8988T (cell line): Measurements from ENCODE around the gene OSBPL7.

Experiments
- DNase-seq: peaks from one replicate; pipeline ENCODE4 v3.0.0; 2011

The OSBPL7 gene

GRCh38 chr17:47822785-47823184 is 1.2 kb upstream of the OSBPL7 start:
- no peak for DNase-seq

- no peak for DNase-seq
Observed at GRCh38 chr17:47821031-47821423, 567 bp downstream of the OSBPL7 start.

GRCh38 chr17:47820033-47820789 is 1.4 kb downstream of the OSBPL7 start:
- no peak for DNase-seq

GRCh38 chr17:47819475-47819874 is 2.1 kb downstream of the OSBPL7 start:
- no peak for DNase-seq

GRCh38 chr17:47818002-47818695 is 3.4 kb downstream of the OSBPL7 start:
- no peak for DNase-seq

GRCh38 chr17:47816947-47817346 is 4.6 kb downstream of the OSBPL7 start:
- DNase-seq = no peak

GRCh38 chr17:47816111-47816735 is 5.4 kb downstream of the OSBPL7 start:
- no peak for DNase-seq

- no peak for DNase-seq
Observed at GRCh38 chr17:47815106-47815918, 6.3 kb downstream of the OSBPL7 start.

- no peak for DNase-seq
Observed at GRCh38 chr17:47813512-47814031, 8.0 kb downstream of the OSBPL7 start.

GRCh38 chr17:47813077-47813476 is 8.5 kb downstream of the OSBPL7 start:
- no peak for DNase-seq

GRCh38 chr17:47812146-47812920 is 9.3 kb downstream of the OSBPL7 start:
- no peak for DNase-seq

- no peak for DNase-seq
Observed at GRCh38 chr17:47811709-47812108, 9.9 kb downstream of the OSBPL7 start.

GRCh38 chr17:47810901-47811635 is 10.5 kb downstream of the OSBPL7 start:
- no peak for DNase-seq

GRCh38 chr17:47810200-47810821 is 11.3 kb downstream of the OSBPL7 start:
- peak; percentile 93 for DNase-seq

GRCh38 chr17:47808830-47809480 is 12.6 kb downstream of the OSBPL7 start:
- no peak for DNase-seq

GRCh38 chr17:47808036-47808829 is 13.4 kb downstream of the OSBPL7 start:
- DNase-seq = no peak

- no peak for DNase-seq
Observed at GRCh38 chr17:47807421-47807820, 14.2 kb downstream of the OSBPL7 start.

- DNase-seq = no peak
Observed at GRCh38 chr17:47806913-47807255, 14.7 kb downstream of the OSBPL7 start.
